ENCODE results near the gene PROC. TPM values are rescaled to one million over a fixed set of nuclear protein-coding genes. Genes with fewer than 3 reads are reported as not detected.

PROC gene
- total RNA-seq, 1 experiment from 2014 or later: not detected

GRCh38 chr2:127437781-127438726 lies 19.8 kb downstream of the PROC start:
- POLR2A ChIA-PET: no interaction called here
- Histone ChIP-seq H2AFZ (ENCODE audit: low read depth, low read length, poor library complexity, severe bottlenecking) (no peak overlapping the region), H3K4me2 (ENCODE audit: low read length) (no peak overlapping the region), H4K20me1 (ENCODE audit: insufficient read depth) (no peaks in the 10 kb centered on the region), H3K9me2 (ENCODE audit: insufficient read depth) (no peaks in the 10 kb centered on the region), H3K9me3 (ENCODE audit: control insufficient read depth in 1 of 2, insufficient read depth in 1 of 2, low read depth in 1 of 2, low read length in 2 of 2) (no peaks in the 10 kb centered on the region), H3K27me3 (ENCODE audit: insufficient read depth, low read length) (no peaks in the 10 kb centered on the region), H3K4me3 (replicated peaks in 1 of 2; ENCODE audit: low read depth in 1 of 2, low read length in 2 of 2) (no peak overlapping the region), H3K4me1 (ENCODE audit: control insufficient read depth in 1 of 2, insufficient read depth in 2 of 2, low read length in 2 of 2) (no peaks in the 10 kb centered on the region), H3K36me3 (ENCODE audit: control insufficient read depth in 1 of 2, insufficient read depth in 2 of 2, low read length in 2 of 2) (no peaks in the 10 kb centered on the region), H3K79me2 (ENCODE audit: insufficient read depth, low read length) (no peaks in the 10 kb centered on the region), H3K27ac (ENCODE audit: low read depth, low read length) (no peak overlapping the region), H3K9ac (ENCODE audit: low read length) (no peak overlapping the region)
- RAD21 ChIA-PET (ENCODE audit: low non-redundant PET in 1 of 2, low total read pairs in 2 of 2, uncharacterized antibody in 2 of 2, unreplicated experiment in 2 of 2): no interaction called here
- no TSS peak for BruUV-seq (replicated peaks)
- intact Hi-C loops (cut with micrococcal nuclease): no loop called here
- DNase-seq (ENCODE audit: low read depth, low spot score) (no peak), ATAC-seq (no peak)
- TF ChIP-seq TCF7L2 (IDR thresholded peaks at IDR 0.05; ENCODE audit: borderline replicate concordance, extremely low read depth, insufficient read depth, insufficient read length): no peak
- TF ChIP-seq EGR1 (IDR thresholded peaks at IDR 0.05; ENCODE audit: low read depth): no peak
- no peak for TF ChIP-seq EZH2 (IDR thresholded peaks at IDR 0.05)
- TF ChIP-seq POLR2AphosphoS5 (IDR thresholded peaks at IDR 0.05; ENCODE audit: low read depth, low read length): no peak
- no peak for TF ChIP-seq REST (IDR thresholded peaks at IDR 0.05; ENCODE audit: low read depth)
- no peak for TF ChIP-seq RAD21 (IDR thresholded peaks at IDR 0.05; ENCODE audit: low read depth)
- TF ChIP-seq ATF3 (IDR thresholded peaks at IDR 0.05): no peak
- no peak for TF ChIP-seq SIN3A (IDR thresholded peaks at IDR 0.05; ENCODE audit: low read depth)
- no peak for TF ChIP-seq CBX3 (IDR thresholded peaks at IDR 0.05; ENCODE audit: low read depth)
- TF ChIP-seq SP1 (IDR thresholded peaks at IDR 0.05; ENCODE audit: low read depth): no peak
- TF ChIP-seq ZBTB33 (IDR thresholded peaks at IDR 0.05; ENCODE audit: extremely low read depth, insufficient replicate concordance, low read length): no peak
- no peak for TF ChIP-seq POLR2A (IDR thresholded peaks at IDR 0.05; ENCODE audit: borderline replicate concordance, extremely low read depth, insufficient read depth, insufficient read length)
- no peak for TF ChIP-seq ELF1 (IDR thresholded peaks at IDR 0.05; ENCODE audit: borderline replicate concordance, low read depth)
- no peak for TF ChIP-seq CEBPB (IDR thresholded peaks at IDR 0.05; ENCODE audit: low read depth)
- no peak for TF ChIP-seq CTCF (IDR thresholded peaks at IDR 0.05 in 2 of 3, conservative IDR thresholded peaks at IDR 0.05 in 1 of 3; ENCODE audit: borderline replicate concordance in 1 of 3, insufficient read depth in 1 of 3, low read depth in 2 of 3, low read length in 2 of 3)
- no peak for TF ChIP-seq JUND (IDR thresholded peaks at IDR 0.05)
- no peak for TF ChIP-seq YY1 (IDR thresholded peaks at IDR 0.05; ENCODE audit: extremely low read depth, insufficient replicate concordance, low read depth, low read length)
- TF ChIP-seq EZH2phosphoT487 (IDR thresholded peaks at IDR 0.05; ENCODE audit: borderline replicate concordance): no peak
- CTCF ChIA-PET: no interaction called here

All from HCT116 (cell line).